Mucosa of stomach (tissue), 1 donor: ENCODE data around the gene LAMTOR4.
"Not testable (repeated sequence)": the region's sequence is repeated elsewhere in the genome, so short reads cannot be mapped to it uniquely, and the experiment has no call there.

Experiments used
- H3K27me3 ChIP-seq: one replicate; pipeline ENCODE4 v1.7.0; 2013; ENCODE audit warnings: mild to moderate bottlenecking, low read length; ENCODE audit not compliant: control insufficient read depth, insufficient read depth
- H3K36me3 ChIP-seq: one replicate; pipeline ENCODE4 v1.7.0; 2013; ENCODE audit warnings: low read length; ENCODE audit not compliant: control insufficient read depth, insufficient read depth
- H3K4me1 ChIP-seq: one replicate; pipeline ENCODE4 v1.7.0; 2013; ENCODE audit warnings: mild to moderate bottlenecking, low read length; ENCODE audit not compliant: control insufficient read depth, insufficient read depth
- H3K4me3 ChIP-seq: one replicate; pipeline ENCODE4 v1.7.0; 2013; ENCODE audit warnings: low read length
- H3K9ac ChIP-seq: one replicate; pipeline ENCODE4 v1.7.0; 2013; ENCODE audit warnings: mild to moderate bottlenecking, low read length, moderate library complexity
- H3K9me3 ChIP-seq: one replicate; pipeline ENCODE4 v1.7.0; 2013; ENCODE audit warnings: mild to moderate bottlenecking, low read length, moderate library complexity; ENCODE audit not compliant: control insufficient read depth
- donor health status: Pancreatic carcinoma.

The LAMTOR4 gene

GRCh38 chr7:100183090-100183489, 34.4 kb downstream of the LAMTOR4 start:
- H3K27me3 ChIP-seq, H3K4me1 ChIP-seq, H3K4me3 ChIP-seq, H3K9me3 ChIP-seq, H3K9ac ChIP-seq, H3K36me3 ChIP-seq: not testable (repeated sequence)

GRCh38 chr7:100185726-100186125, 37.0 kb downstream of the LAMTOR4 start:
- Histone ChIP-seq H3K4me3 (no peak overlapping the region), H3K27me3 (peaks cover 4% of the 10 kb centered on the region), H3K36me3 (no peaks in the 10 kb centered on the region), H3K9ac (no peak overlapping the region), H3K9me3 (no peaks in the 10 kb centered on the region), H3K4me1 (no peaks in the 10 kb centered on the region)

GRCh38 chr7:100189061-100189460, 40.3 kb downstream of the LAMTOR4 start:
- Histone ChIP-seq H3K9ac (no peak overlapping the region), H3K4me1 (no peaks in the 10 kb centered on the region), H3K27me3 (no peaks in the 10 kb centered on the region), H3K4me3 (no peak overlapping the region), H3K36me3 (no peaks in the 10 kb centered on the region), H3K9me3 (no peaks in the 10 kb centered on the region)

GRCh38 chr7:100190048-100190711, 41.5 kb downstream of the LAMTOR4 start:
- H3K9ac ChIP-seq: no peak overlapping the region
- no peak overlapping the region for H3K4me3 ChIP-seq
- no peaks in the 10 kb centered on the region for H3K36me3 ChIP-seq
- no peaks in the 10 kb centered on the region for H3K27me3 ChIP-seq
- H3K9me3 ChIP-seq: no peaks in the 10 kb centered on the region
- H3K4me1 ChIP-seq: no peaks in the 10 kb centered on the region

GRCh38 chr7:100191775-100192174, 43.1 kb downstream of the LAMTOR4 start:
- Histone ChIP-seq H3K4me3 (no peak overlapping the region), H3K9ac (no peak overlapping the region), H3K9me3 (no peaks in the 10 kb centered on the region), H3K4me1 (no peaks in the 10 kb centered on the region), H3K36me3 (no peaks in the 10 kb centered on the region), H3K27me3 (no peaks in the 10 kb centered on the region)

GRCh38 chr7:100192281-100192862, 43.7 kb downstream of the LAMTOR4 start:
- H3K27me3 ChIP-seq, H3K36me3 ChIP-seq, H3K4me1 ChIP-seq, H3K9me3 ChIP-seq, H3K4me3 ChIP-seq, H3K9ac ChIP-seq: not testable (repeated sequence)

GRCh38 chr7:100192969-100193368, 44.3 kb downstream of the LAMTOR4 start:
- no peaks in the 10 kb centered on the region for H3K4me1 ChIP-seq
- no peaks in the 10 kb centered on the region for H3K36me3 ChIP-seq
- H3K27me3 ChIP-seq: no peaks in the 10 kb centered on the region
- H3K4me3 ChIP-seq: no peak overlapping the region
- no peaks in the 10 kb centered on the region for H3K9me3 ChIP-seq
- H3K9ac ChIP-seq: no peak overlapping the region

GRCh38 chr7:100195222-100195621, 46.5 kb downstream of the LAMTOR4 start:
- no peaks in the 10 kb centered on the region for H3K4me1 ChIP-seq
- H3K4me3 ChIP-seq: no peak overlapping the region
- no peak overlapping the region for H3K9ac ChIP-seq
- no peaks in the 10 kb centered on the region for H3K9me3 ChIP-seq
- peaks cover 3% of the 10 kb centered on the region for H3K27me3 ChIP-seq
- no peaks in the 10 kb centered on the region for H3K36me3 ChIP-seq

- H3K9ac ChIP-seq, H3K4me3 ChIP-seq, H3K4me1 ChIP-seq, H3K9me3 ChIP-seq, H3K27me3 ChIP-seq, H3K36me3 ChIP-seq: not testable (repeated sequence)
These were observed 47.2 kb downstream of the LAMTOR4 start for GRCh38 chr7:100195901-100196322.

- H3K36me3 ChIP-seq: no peaks in the 10 kb centered on the region
- no peak overlapping the region for H3K9ac ChIP-seq
- H3K4me1 ChIP-seq: peaks cover 4% of the 10 kb centered on the region
- no peak overlapping the region for H3K4me3 ChIP-seq
- H3K27me3 ChIP-seq: peaks cover 19% of the 10 kb centered on the region
- no peaks in the 10 kb centered on the region for H3K9me3 ChIP-seq
These were observed 49.5 kb downstream of the LAMTOR4 start for GRCh38 chr7:100198266-100198665.

- Histone ChIP-seq H3K4me3 (no peak overlapping the region), H3K9me3 (no peaks in the 10 kb centered on the region), H3K36me3 (no peaks in the 10 kb centered on the region), H3K27me3 (peaks cover 19% of the 10 kb centered on the region), H3K4me1 (peaks cover 10% of the 10 kb centered on the region), H3K9ac (no peak overlapping the region)
These were observed 52.0 kb downstream of the LAMTOR4 start for GRCh38 chr7:100200693-100201092.
